Body of pancreas (tissue), 4 donors: Measurements from ENCODE around the gene KCNRG. TPM values are rescaled to one million over a fixed set of nuclear protein-coding genes. Genes with fewer than 3 reads are reported as not detected.

Experiments
- ATAC-seq: fragments of 150-250 bp; one replicate; pipeline ENCODE4 v1.9.1; 2016
- DNase-seq, 4 donors: peaks; one replicate each; pipeline ENCODE4 v3.0.0-alpha.2; 2019
- H3K27ac ChIP-seq, 4 donors: fragments of 200-600 bp; sonication (generic); 1 replicate in 3 of 4; 2 replicates in 1 of 4; pipeline versions ENCODE4 v1.5.1 to v1.6.1; 2016 to 2019; ENCODE audit warnings: mild to moderate bottlenecking in 1 of 4, mixed read lengths in 1 of 4, moderate library complexity in 1 of 4
- H3K27me3 ChIP-seq, 2 donors: fragments of 200-600 bp; sonication (generic); one replicate each; pipeline ENCODE4 v1.6.0; 2016; ENCODE audit warnings: mild to moderate bottlenecking in 1 of 2
- H3K36me3 ChIP-seq, 2 donors: fragments of 200-600 bp; sonication (generic); replicated peaks in 1 of 2; 2 replicates each; pipeline ENCODE4 v1.5.1; 2016; ENCODE audit warnings: low read depth in 2 of 2; ENCODE audit not compliant: insufficient read depth in 1 of 2
- H3K4me1 ChIP-seq: fragments of 200-600 bp; sonication (generic); one replicate; pipeline ENCODE4 v1.6.0; 2016
- H3K4me3 ChIP-seq, 2 donors: fragments of 200-600 bp; sonication (generic); 1 replicate in 1 of 2; 2 replicates in 1 of 2; pipeline ENCODE4 v1.5.1; 2016 to 2019
- H3K9me3 ChIP-seq, 3 donors: fragments of 200-600 bp; sonication (generic); 1 replicate in 2 of 3; 2 replicates in 1 of 3; pipeline ENCODE4 v1.5.1; 2016
- CTCF ChIP-seq, 7 experiments: fragments of 450-650 bp in 4 of 7; fragments of 200-600 bp in 3 of 7; sonication (generic) in 3 of 7; IDR thresholded peaks; one replicate each; pipeline ENCODE4 v1.5.1; 2016 to 2019; ENCODE audit warnings: antibody characterized with exemption in 7 of 7
- POLR2A ChIP-seq, 3 donors: fragments of 450-650 bp; IDR thresholded peaks; one replicate each; pipeline ENCODE4 v1.6.1; 2016; ENCODE audit warnings: antibody characterized with exemption in 3 of 3, mild to moderate bottlenecking in 2 of 3
- WGBS, 2 donors: methylation state at CpG; one replicate each; pipeline ENCODE4 v1.1.5; 2017; 5-methylcytosine and 5-hydroxymethylcytosine counted together
- intact Hi-C: fragments of 100-400 bp; cut with DNase I; formaldehyde crosslinking; loops from one replicate; pipeline ENCODE4 v1.15.1; 2023
- total RNA-seq, 2 donors: library from RNA; depleted of rRNA; stranded (reverse); fragments of >200 nt; gene quantifications; one replicate each; pipeline ENCODE4 v1.1.0, GENCODE V29; 2016

Gene KCNRG
- total RNA-seq, 2 donors from 2014 or later, result 0.78 TPM; not detected in 1

GRCh38 chr13:50006426-50007135, 8.7 kb upstream of the KCNRG start:
- WGBS, 2 donors, result 94 to 97% methylated on average over 7 of the region's 7 CpGs
- no peak overlapping the region for H3K4me3 ChIP-seq
- H3K27me3 ChIP-seq, result no peaks in the 10 kb centered on the region
- ATAC-seq, result no peak
- no peaks in the 10 kb centered on the region for H3K36me3 ChIP-seq
- H3K27ac ChIP-seq, result no peak overlapping the region
- H3K4me1 ChIP-seq, result peaks cover 11% of the 10 kb centered on the region
- H3K9me3 ChIP-seq, result no peaks in the 10 kb centered on the region
- intact Hi-C loops, result no loop called here
- no peak for DNase-seq
- TF ChIP-seq CTCF (IDR thresholded peaks at IDR 0.05) (no peak), POLR2A (IDR thresholded peaks at IDR 0.05) (no peak)

GRCh38 chr13:50011461-50011860, 3.8 kb upstream of the KCNRG start:
- Histone ChIP-seq H3K4me1 (peaks cover 13% of the 10 kb centered on the region), H3K4me3 (no peak overlapping the region), H3K27me3 (no peaks in the 10 kb centered on the region), H3K9me3 (no peaks in the 10 kb centered on the region), H3K36me3 (no peaks in the 10 kb centered on the region), H3K27ac (no peak overlapping the region)
- intact Hi-C loops, result no loop called here
- WGBS, 2 donors, result 87 to 93% methylated on average over 1 of the region's 1 CpG
- ATAC-seq, result no peak
- DNase-seq, result no peak
- no peak for TF ChIP-seq POLR2A (IDR thresholded peaks at IDR 0.05)
- no peak for TF ChIP-seq CTCF (IDR thresholded peaks at IDR 0.05)

GRCh38 chr13:50012396-50013169, 2.7 kb upstream of the KCNRG start:
- no peak overlapping the region for H3K27ac ChIP-seq
- ATAC-seq (no peak), DNase-seq (no peak)
- WGBS, 2 donors, result 87 to 95% methylated on average over 6 of the region's 6 CpGs
- H3K36me3 ChIP-seq, result no peaks in the 10 kb centered on the region
- H3K27me3 ChIP-seq, result no peaks in the 10 kb centered on the region
- no peak overlapping the region for H3K4me3 ChIP-seq
- TF ChIP-seq POLR2A (IDR thresholded peaks at IDR 0.05), result no peak
- intact Hi-C loops, result no loop called here
- peaks cover 22% of the 10 kb centered on the region for H3K4me1 ChIP-seq
- H3K9me3 ChIP-seq, result no peaks in the 10 kb centered on the region

- Histone ChIP-seq H3K4me1 (peaks cover 34% of the 10 kb centered on the region), H3K9me3 (no peaks in the 10 kb centered on the region), H3K4me3 (no peak overlapping the region), H3K27ac (no peak overlapping the region), H3K27me3 (no peaks in the 10 kb centered on the region), H3K36me3 (no peaks in the 10 kb centered on the region)
- no peak for TF ChIP-seq POLR2A (IDR thresholded peaks at IDR 0.05)
- no peak for TF ChIP-seq CTCF (IDR thresholded peaks at IDR 0.05)
- ATAC-seq, result no peak
- intact Hi-C loops, result no loop called here
- DNase-seq, result no peak
- WGBS, 2 donors, result 94 to 100% methylated on average over 1 of the region's 1 CpG
Observed at GRCh38 chr13:50014386-50014785, 858 bp upstream of the KCNRG start.

- no peaks in the 10 kb centered on the region for H3K27me3 ChIP-seq
- H3K36me3 ChIP-seq, result no peaks in the 10 kb centered on the region
- intact Hi-C loops, result no loop called here
- no peak for DNase-seq
- TF ChIP-seq CTCF (IDR thresholded peaks at IDR 0.05) (no peak), POLR2A (IDR thresholded peaks at IDR 0.05) (no peak)
- 52 to 76% methylated on average over 4 of the region's 4 CpGs for WGBS, 2 donors
- H3K4me1 ChIP-seq, result peaks cover 34% of the 10 kb centered on the region
- H3K4me3 ChIP-seq, result no peak overlapping the region
- no peaks in the 10 kb centered on the region for H3K9me3 ChIP-seq
- ATAC-seq, result no peak
- H3K27ac ChIP-seq, result peak overlapping the region in 1 of 4 donors; percentile 19
Observed at GRCh38 chr13:50015750-50016149, 506 bp downstream of the KCNRG start.
